Nephron progenitor cell (in vitro differentiated cells): ENCODE results near the gene NPAS1.

Experiments
- DNase-seq: peaks from one replicate; pipeline ENCODE4 v3.0.0; 2021
- H3K27ac Mint-ChIP-seq: 2 replicates; pipeline ENCODE4 v1.8.0; 2021; ENCODE audit warnings: mild to moderate bottlenecking, moderate library complexity, mixed read lengths
- H3K27me3 Mint-ChIP-seq: 2 replicates; pipeline ENCODE4 v1.8.0; 2021; ENCODE audit warnings: mild to moderate bottlenecking, low read depth, mixed read lengths; ENCODE audit not compliant: poor library complexity
- H3K36me3 Mint-ChIP-seq: 2 replicates; pipeline ENCODE4 v1.8.0; 2021; ENCODE audit warnings: low read depth, mixed read lengths
- H3K4me1 Mint-ChIP-seq: 2 replicates; pipeline ENCODE4 v1.8.0; 2021; ENCODE audit warnings: mixed read lengths
- H3K4me3 Mint-ChIP-seq: 2 replicates; pipeline ENCODE4 v1.8.0; 2021; ENCODE audit warnings: mild to moderate bottlenecking, moderate library complexity, mixed read lengths
- H3K9me3 Mint-ChIP-seq: 2 replicates; pipeline ENCODE4 v1.8.0; 2021; ENCODE audit warnings: mild to moderate bottlenecking, moderate library complexity, mixed read lengths
- CTCF ChIP-seq: fragments of 200-600 bp; sonication (generic); IDR thresholded peaks from 2 replicates; pipeline ENCODE4 v1.5.0; 2021; ENCODE audit warnings: antibody characterized with exemption

Gene NPAS1

GRCh38 chr19:46980761-46981160 lies 38.9 kb upstream of the NPAS1 start:
- no peak for DNase-seq
- no peak for TF ChIP-seq CTCF
- Mint-ChIP-seq H3K27ac (no peak overlapping the region), H3K4me3 (no peak overlapping the region), H3K9me3 (no peaks in the 10 kb centered on the region), H3K27me3 (peaks cover 8% of the 10 kb centered on the region), H3K36me3 (no peaks in the 10 kb centered on the region), H3K4me1 (peaks cover 83% of the 10 kb centered on the region)

- no peak for TF ChIP-seq CTCF
- H3K36me3 Mint-ChIP-seq: no peaks in the 10 kb centered on the region
- H3K27me3 Mint-ChIP-seq: peaks cover 8% of the 10 kb centered on the region
- peak overlapping the region; percentile 68 for H3K27ac Mint-ChIP-seq
- peaks cover 82% of the 10 kb centered on the region for H3K4me1 Mint-ChIP-seq
- H3K4me3 Mint-ChIP-seq: no peak overlapping the region
- no peaks in the 10 kb centered on the region for H3K9me3 Mint-ChIP-seq
- DNase-seq: no peak
Observed at GRCh38 chr19:46981286-46981945, 38.2 kb upstream of the NPAS1 start.

- H3K4me1 Mint-ChIP-seq: peaks cover 65% of the 10 kb centered on the region
- no peaks in the 10 kb centered on the region for H3K36me3 Mint-ChIP-seq
- no peak overlapping the region for H3K27ac Mint-ChIP-seq
- DNase-seq: no peak
- H3K27me3 Mint-ChIP-seq: peaks cover 8% of the 10 kb centered on the region
- TF ChIP-seq CTCF: no peak
- no peak overlapping the region for H3K4me3 Mint-ChIP-seq
- no peaks in the 10 kb centered on the region for H3K9me3 Mint-ChIP-seq
Observed at GRCh38 chr19:46983097-46983496, 36.5 kb upstream of the NPAS1 start.

GRCh38 chr19:46984077-46985010 lies 35.3 kb upstream of the NPAS1 start:
- H3K27ac Mint-ChIP-seq: peak overlapping the region; percentile 36
- no peak overlapping the region for H3K4me3 Mint-ChIP-seq
- H3K4me1 Mint-ChIP-seq: peaks cover 52% of the 10 kb centered on the region
- no peaks in the 10 kb centered on the region for H3K9me3 Mint-ChIP-seq
- no peak for DNase-seq
- H3K27me3 Mint-ChIP-seq: peaks cover 8% of the 10 kb centered on the region
- TF ChIP-seq CTCF: no peak
- H3K36me3 Mint-ChIP-seq: no peaks in the 10 kb centered on the region

GRCh38 chr19:46985542-46986415 lies 33.9 kb upstream of the NPAS1 start:
- Mint-ChIP-seq H3K4me1 (peaks cover 47% of the 10 kb centered on the region), H3K27ac (peak overlapping the region; percentile 36), H3K27me3 (peaks cover 8% of the 10 kb centered on the region), H3K36me3 (no peaks in the 10 kb centered on the region), H3K4me3 (no peak overlapping the region), H3K9me3 (no peaks in the 10 kb centered on the region)
- DNase-seq: no peak
- TF ChIP-seq CTCF: no peak
